Ishikawa (cell line): ENCODE results near the gene ZBTB8OS.

Source experiments
- EGR1 ChIP-seq: IDR thresholded peaks from 2 replicates; pipeline ENCODE4 v1.6.1; 2012
- EP300 ChIP-seq: IDR thresholded peaks from 2 replicates; pipeline ENCODE4 v1.6.1; 2012; ENCODE audit warnings: borderline replicate concordance
- FOXM1 ChIP-seq: IDR thresholded peaks from 2 replicates; pipeline ENCODE4 v1.6.1; 2012; ENCODE audit warnings: low read depth, borderline replicate concordance
- MAX ChIP-seq: IDR thresholded peaks from 2 replicates; pipeline ENCODE4 v1.6.1; 2012
- RAD21 ChIP-seq: IDR thresholded peaks from 2 replicates; pipeline ENCODE4 v1.6.1; 2012; ENCODE audit warnings: low read depth
- TAF1 ChIP-seq: IDR thresholded peaks from 2 replicates; pipeline ENCODE4 v1.6.1; 2012; ENCODE audit warnings: low read depth, mild to moderate bottlenecking
- YY1 ChIP-seq: IDR thresholded peaks from 2 replicates; pipeline ENCODE4 v1.6.1; 2012; ENCODE audit warnings: low read depth
- TF ChIP-seq, protein P1 (sequence below): IDR thresholded peaks from 2 replicates; pipeline ENCODE4 v1.6.1; 2012
- TF ChIP-seq, protein P2 (sequence below): IDR thresholded peaks from 2 replicates; pipeline ENCODE4 v1.6.1; 2012; ENCODE audit warnings: low read depth, mild to moderate bottlenecking

DNA sequence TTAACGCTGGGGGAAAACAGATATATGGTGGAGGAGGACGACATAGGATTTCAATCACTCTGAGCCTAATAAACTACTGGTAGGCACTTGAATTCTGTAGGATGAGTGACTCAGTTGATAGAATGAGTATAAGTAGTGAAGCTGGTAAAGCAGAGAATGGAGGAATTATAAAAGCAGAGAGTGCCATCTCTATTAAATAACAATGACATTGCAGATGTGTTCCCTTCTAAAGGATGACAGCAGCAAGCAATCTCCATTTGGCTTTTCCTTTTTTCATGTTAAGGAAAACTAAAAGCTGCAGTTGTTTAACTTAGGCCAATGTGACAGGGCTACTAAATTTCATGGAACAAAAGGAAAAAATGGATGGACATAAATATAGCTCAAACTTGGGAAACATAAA lies 17.5 kb downstream of the ZBTB8OS start:
- TF ChIP-seq, protein P1, sequence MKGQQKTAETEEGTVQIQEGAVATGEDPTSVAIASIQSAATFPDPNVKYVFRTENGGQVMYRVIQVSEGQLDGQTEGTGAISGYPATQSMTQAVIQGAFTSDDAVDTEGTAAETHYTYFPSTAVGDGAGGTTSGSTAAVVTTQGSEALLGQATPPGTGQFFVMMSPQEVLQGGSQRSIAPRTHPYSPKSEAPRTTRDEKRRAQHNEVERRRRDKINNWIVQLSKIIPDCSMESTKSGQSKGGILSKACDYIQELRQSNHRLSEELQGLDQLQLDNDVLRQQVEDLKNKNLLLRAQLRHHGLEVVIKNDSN, result no peak
- TF ChIP-seq, protein P2, sequence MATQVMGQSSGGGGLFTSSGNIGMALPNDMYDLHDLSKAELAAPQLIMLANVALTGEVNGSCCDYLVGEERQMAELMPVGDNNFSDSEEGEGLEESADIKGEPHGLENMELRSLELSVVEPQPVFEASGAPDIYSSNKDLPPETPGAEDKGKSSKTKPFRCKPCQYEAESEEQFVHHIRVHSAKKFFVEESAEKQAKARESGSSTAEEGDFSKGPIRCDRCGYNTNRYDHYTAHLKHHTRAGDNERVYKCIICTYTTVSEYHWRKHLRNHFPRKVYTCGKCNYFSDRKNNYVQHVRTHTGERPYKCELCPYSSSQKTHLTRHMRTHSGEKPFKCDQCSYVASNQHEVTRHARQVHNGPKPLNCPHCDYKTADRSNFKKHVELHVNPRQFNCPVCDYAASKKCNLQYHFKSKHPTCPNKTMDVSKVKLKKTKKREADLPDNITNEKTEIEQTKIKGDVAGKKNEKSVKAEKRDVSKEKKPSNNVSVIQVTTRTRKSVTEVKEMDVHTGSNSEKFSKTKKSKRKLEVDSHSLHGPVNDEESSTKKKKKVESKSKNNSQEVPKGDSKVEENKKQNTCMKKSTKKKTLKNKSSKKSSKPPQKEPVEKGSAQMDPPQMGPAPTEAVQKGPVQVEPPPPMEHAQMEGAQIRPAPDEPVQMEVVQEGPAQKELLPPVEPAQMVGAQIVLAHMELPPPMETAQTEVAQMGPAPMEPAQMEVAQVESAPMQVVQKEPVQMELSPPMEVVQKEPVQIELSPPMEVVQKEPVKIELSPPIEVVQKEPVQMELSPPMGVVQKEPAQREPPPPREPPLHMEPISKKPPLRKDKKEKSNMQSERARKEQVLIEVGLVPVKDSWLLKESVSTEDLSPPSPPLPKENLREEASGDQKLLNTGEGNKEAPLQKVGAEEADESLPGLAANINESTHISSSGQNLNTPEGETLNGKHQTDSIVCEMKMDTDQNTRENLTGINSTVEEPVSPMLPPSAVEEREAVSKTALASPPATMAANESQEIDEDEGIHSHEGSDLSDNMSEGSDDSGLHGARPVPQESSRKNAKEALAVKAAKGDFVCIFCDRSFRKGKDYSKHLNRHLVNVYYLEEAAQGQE, result no peak
- TF ChIP-seq TAF1 (no peak), FOXM1 (no peak), EGR1 (no peak), EP300 (no peak), MAX (no peak), RAD21 (no peak), YY1 (no peak)
